Measurements from ENCODE around the gene TOR1A. TPM values are rescaled to one million over a fixed set of nuclear protein-coding genes. Genes with fewer than 3 reads are reported as not detected.

Gene TOR1A
- total RNA-seq, 6 donors from 2014 or later, result 15.6 to 56.5 (median 34.7) TPM

DNA sequence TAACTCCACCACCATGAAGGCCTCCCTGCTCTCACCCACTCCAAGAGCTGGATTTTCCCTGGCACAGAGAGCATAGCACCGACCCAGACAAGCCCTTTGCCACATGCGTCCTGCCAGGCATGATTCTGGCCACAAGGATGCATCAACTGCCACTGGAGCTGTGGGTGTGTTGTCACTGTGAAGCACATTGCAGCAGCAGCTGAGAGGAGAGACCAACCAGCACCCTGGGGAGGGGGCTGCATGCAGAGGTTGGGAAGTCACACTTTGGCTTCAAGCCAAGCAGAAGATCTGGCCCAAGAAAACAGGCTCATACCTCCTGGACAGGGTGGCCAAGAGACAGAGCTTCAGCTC lies 48.5 kb downstream of the TOR1A start:
- DNase-seq (no peak), ATAC-seq (ENCODE audit: low FRiP score in 2 of 2) (no peak)
- Histone ChIP-seq H3K27me3 (no peaks in the 10 kb centered on the region), H3K4me3 (no peak overlapping the region), H3K27ac (no peak overlapping the region), H3K36me3 (no peaks in the 10 kb centered on the region), H3K4me1 (peaks cover 12 to 18% (median 16%) of the 10 kb centered on the region in 4 donors), H3K9me3 (no peaks in the 10 kb centered on the region)
- WGBS, 2 donors, result 53 to 56% methylated on average over 2 of the region's 2 CpGs
- TF ChIP-seq POLR2AphosphoS5 (IDR thresholded peaks at IDR 0.05) (no peak), EP300 (IDR thresholded peaks at IDR 0.05) (no peak), POLR2A (IDR thresholded peaks at IDR 0.05) (no peak)
- TF ChIP-seq, protein P1, sequence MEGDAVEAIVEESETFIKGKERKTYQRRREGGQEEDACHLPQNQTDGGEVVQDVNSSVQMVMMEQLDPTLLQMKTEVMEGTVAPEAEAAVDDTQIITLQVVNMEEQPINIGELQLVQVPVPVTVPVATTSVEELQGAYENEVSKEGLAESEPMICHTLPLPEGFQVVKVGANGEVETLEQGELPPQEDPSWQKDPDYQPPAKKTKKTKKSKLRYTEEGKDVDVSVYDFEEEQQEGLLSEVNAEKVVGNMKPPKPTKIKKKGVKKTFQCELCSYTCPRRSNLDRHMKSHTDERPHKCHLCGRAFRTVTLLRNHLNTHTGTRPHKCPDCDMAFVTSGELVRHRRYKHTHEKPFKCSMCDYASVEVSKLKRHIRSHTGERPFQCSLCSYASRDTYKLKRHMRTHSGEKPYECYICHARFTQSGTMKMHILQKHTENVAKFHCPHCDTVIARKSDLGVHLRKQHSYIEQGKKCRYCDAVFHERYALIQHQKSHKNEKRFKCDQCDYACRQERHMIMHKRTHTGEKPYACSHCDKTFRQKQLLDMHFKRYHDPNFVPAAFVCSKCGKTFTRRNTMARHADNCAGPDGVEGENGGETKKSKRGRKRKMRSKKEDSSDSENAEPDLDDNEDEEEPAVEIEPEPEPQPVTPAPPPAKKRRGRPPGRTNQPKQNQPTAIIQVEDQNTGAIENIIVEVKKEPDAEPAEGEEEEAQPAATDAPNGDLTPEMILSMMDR (IDR thresholded peaks at IDR 0.05), result no peak

DNA sequence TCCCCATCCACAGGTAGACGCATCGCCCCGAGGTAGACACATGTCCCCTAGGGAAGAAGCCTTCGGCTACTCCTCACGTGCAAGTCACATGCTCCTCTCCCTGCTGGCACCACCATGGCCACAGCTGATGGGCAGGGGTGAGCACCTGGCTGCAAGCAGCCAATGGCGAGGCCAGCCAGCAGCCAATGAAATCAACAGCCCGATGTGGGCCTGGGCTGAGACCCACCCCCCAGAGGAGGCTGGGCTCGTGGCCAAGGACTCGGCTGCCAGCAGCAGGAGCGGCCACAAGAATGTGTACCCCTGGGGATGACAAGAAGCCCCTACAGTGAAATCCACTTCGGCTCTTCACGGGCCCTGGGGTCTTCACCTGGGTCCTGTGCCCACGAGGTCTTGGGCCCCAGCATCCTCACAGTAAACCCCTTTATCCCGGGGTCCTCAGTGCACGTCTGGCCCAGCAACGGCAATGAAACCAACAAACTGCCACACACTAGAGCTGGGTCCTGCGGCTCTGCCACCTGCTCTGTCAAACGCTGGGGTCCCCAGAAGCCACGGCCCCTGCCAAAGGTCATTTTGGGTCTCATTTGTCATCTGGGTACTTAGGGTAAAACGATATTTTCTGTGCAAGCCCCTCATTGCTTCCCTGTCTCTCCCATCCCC lies 49.0 kb downstream of the TOR1A start:
- 72 to 73% methylated on average over 13 to 16 of the region's 20 CpGs for WGBS, 2 donors
- no peak for ATAC-seq (ENCODE audit: low FRiP score in 2 of 2)
- peak in 1 of 2 donors; percentile 42 for DNase-seq
- H3K27ac ChIP-seq, result no peak overlapping the region
- H3K4me1 ChIP-seq, result peaks cover 12 to 18% (median 16%) of the 10 kb centered on the region in 4 donors
- no peak for TF ChIP-seq POLR2AphosphoS5 (IDR thresholded peaks at IDR 0.05)
- no peak for TF ChIP-seq EP300 (IDR thresholded peaks at IDR 0.05)
- TF ChIP-seq, protein P1 (IDR thresholded peaks at IDR 0.05), result no peak
- TF ChIP-seq POLR2A (IDR thresholded peaks at IDR 0.05), result no peak
- no peak overlapping the region for H3K4me3 ChIP-seq
- H3K27me3 ChIP-seq, result no peaks in the 10 kb centered on the region
- no peaks in the 10 kb centered on the region for H3K9me3 ChIP-seq
- H3K36me3 ChIP-seq, result no peaks in the 10 kb centered on the region

DNA sequence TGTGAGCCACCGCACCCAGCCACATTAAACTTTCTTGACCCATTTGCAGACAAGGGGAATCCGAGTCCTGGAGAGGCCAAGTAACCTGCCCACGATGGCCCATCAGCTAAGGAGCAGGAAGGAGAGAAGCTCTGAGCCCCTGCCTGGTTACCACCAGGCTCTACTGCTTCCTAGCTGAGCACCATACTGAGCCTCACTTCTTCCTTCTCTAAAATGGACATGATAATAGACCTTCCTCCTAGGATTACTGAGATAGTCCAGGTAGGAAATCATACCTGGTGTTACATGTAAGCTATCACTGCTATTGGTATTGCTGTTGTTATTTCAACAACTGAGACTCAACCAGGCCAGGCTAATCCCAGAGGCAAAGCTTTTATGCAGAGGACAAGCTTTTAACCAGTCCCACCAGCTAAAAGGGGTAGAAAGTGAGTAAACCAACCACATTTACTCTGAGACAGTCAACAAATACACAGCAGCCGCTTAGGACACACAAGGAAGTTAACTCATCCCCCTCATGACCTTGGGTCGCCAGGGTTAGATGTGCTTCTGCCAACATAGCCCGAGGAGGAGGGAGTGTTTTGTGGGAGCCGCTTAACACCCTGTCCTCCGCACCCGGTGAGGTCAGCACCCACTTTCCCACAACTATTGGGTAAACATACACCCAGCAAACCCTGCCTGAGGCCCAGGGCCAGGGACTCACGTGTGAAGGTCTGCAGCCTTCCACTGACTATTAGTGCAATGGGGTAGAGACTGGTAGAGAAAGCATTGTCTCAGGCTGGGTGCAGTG lies 50.5 kb downstream of the TOR1A start:
- H3K4me3 ChIP-seq, result no peak overlapping the region
- H3K9me3 ChIP-seq, result no peaks in the 10 kb centered on the region
- ATAC-seq (ENCODE audit: low FRiP score in 2 of 2), result peak; percentile 41 to 55
- no peaks in the 10 kb centered on the region for H3K36me3 ChIP-seq
- DNase-seq, result peak in 1 of 2 donors; percentile 88
- H3K27me3 ChIP-seq, result no peaks in the 10 kb centered on the region
- TF ChIP-seq, protein P1 (IDR thresholded peaks at IDR 0.05), result no peak
- peak in 1 of 4 donors; percentile 69 for TF ChIP-seq EP300 (IDR thresholded peaks at IDR 0.05)
- TF ChIP-seq POLR2AphosphoS5 (IDR thresholded peaks at IDR 0.05), result peak; percentile 48 to 68
- no peak for TF ChIP-seq POLR2A (IDR thresholded peaks at IDR 0.05)
- H3K27ac ChIP-seq, result peak overlapping the region in 1 of 4 donors; percentile 55
- whole genome bisulfite sequencing, 2 donors, result 47 to 59% methylated on average over 10 of the region's 10 CpGs
- peaks cover 12 to 18% (median 16%) of the 10 kb centered on the region in 4 donors for H3K4me1 ChIP-seq

DNA sequence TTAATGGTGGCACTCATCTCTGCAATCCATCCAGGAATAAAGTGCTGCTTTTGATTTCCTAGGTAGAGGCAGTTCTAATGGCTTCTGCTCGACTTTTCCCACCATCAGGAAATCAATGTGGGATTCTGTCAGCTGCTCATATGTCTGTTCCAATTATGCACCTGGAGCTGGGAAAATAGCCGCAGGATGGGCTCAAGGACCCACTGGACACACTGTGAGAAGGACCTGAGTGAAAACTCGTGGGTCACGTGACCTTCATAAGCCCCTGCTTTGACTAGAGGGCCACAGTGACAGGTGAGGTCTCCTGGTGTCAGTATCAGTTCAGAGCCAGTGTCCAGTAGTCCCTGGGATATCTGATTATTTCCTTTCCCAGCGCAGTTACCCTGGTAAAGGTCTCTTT lies 53.2 kb downstream of the TOR1A start:
- no peaks in the 10 kb centered on the region for H3K9me3 ChIP-seq
- peaks cover 0 to 4% (median 0%) of the 10 kb centered on the region in 4 donors for H3K4me1 ChIP-seq
- 76 to 88% methylated on average over 5 of the region's 5 CpGs for WGBS, 2 donors
- H3K27ac ChIP-seq, result no peak overlapping the region
- TF ChIP-seq EP300 (IDR thresholded peaks at IDR 0.05) (no peak), POLR2AphosphoS5 (IDR thresholded peaks at IDR 0.05) (no peak), POLR2A (IDR thresholded peaks at IDR 0.05) (no peak)
- TF ChIP-seq, protein P1 (IDR thresholded peaks at IDR 0.05), result no peak
- H3K27me3 ChIP-seq, result no peaks in the 10 kb centered on the region
- no peaks in the 10 kb centered on the region for H3K36me3 ChIP-seq
- H3K4me3 ChIP-seq, result no peak overlapping the region
- ATAC-seq (ENCODE audit: low FRiP score in 2 of 2), result no peak
- no peak for DNase-seq
